Vagina (tissue), 2 donors: ENCODE measurements around the gene ADCY5.
A peak's percentile ranks its signal among the peaks of the same experiment; 100 is the strongest.

Experiments
- POLR2A ChIP-seq, 2 donors: fragments of 450-650 bp; IDR thresholded peaks; one replicate each; pipeline ENCODE4 v1.6.1; 2017; ENCODE audit warnings: antibody characterized with exemption in 2 of 2, mild to moderate bottlenecking in 2 of 2, moderate library complexity in 2 of 2
- POLR2AphosphoS5 ChIP-seq, 2 donors: sonication (generic); formaldehyde crosslinking; IDR thresholded peaks; one replicate each; pipeline ENCODE4 v1.9.0; 2017; ENCODE audit warnings: antibody characterized with exemption in 2 of 2, mild to moderate bottlenecking in 2 of 2, low read depth in 1 of 2; ENCODE audit not compliant: insufficient read depth in 1 of 2
- TF ChIP-seq, protein P1 (sequence below), 3 experiments: fragments of 450-650 bp in 2 of 3; fragments of 200-600 bp in 1 of 3; sonication (generic) in 1 of 3; IDR thresholded peaks; one replicate each; pipeline ENCODE4 v1.5.1; 2017 to 2019; ENCODE audit warnings: antibody characterized with exemption in 3 of 3, mild to moderate bottlenecking in 2 of 3, moderate library complexity in 2 of 3

DNA sequence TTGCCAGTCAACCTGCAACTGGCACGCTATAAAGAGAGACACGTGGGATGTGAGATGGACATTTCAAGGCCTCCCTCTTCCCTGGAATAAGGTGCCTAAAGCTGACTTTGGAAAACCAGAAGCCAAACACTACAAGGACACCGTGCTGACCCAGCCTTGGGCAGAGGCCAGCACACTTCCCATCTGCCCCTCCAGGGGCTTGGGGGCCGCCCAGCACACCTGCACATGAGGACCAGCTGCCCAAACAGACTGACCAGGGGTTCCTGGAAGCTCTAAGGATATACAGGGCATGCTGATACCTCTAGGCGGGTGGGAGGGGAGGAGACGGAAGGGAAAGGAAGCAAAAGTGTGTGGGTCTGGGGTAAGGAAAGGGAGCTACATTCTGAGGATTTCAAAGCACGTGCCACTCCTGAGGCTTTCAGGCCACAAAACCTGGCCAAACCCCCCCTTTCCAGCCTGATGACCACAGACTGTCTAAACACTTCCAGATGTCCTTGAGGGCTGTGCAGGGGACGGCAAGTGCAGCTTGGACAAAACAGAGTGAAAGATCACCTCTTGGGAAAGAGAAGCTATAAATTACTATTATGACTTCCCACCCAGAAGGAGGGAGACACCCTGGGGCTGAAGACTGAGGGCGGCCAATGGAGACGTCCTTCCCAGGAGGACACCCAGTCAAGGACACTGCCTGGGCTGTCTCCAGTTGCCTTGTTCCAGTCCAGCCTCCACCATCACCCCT, 57.9 kb downstream of the ADCY5 start:
- no peak for TF ChIP-seq POLR2A (IDR thresholded peaks at IDR 0.05)
- TF ChIP-seq, protein P1, sequence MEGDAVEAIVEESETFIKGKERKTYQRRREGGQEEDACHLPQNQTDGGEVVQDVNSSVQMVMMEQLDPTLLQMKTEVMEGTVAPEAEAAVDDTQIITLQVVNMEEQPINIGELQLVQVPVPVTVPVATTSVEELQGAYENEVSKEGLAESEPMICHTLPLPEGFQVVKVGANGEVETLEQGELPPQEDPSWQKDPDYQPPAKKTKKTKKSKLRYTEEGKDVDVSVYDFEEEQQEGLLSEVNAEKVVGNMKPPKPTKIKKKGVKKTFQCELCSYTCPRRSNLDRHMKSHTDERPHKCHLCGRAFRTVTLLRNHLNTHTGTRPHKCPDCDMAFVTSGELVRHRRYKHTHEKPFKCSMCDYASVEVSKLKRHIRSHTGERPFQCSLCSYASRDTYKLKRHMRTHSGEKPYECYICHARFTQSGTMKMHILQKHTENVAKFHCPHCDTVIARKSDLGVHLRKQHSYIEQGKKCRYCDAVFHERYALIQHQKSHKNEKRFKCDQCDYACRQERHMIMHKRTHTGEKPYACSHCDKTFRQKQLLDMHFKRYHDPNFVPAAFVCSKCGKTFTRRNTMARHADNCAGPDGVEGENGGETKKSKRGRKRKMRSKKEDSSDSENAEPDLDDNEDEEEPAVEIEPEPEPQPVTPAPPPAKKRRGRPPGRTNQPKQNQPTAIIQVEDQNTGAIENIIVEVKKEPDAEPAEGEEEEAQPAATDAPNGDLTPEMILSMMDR (IDR thresholded peaks at IDR 0.05), result no peak
- TF ChIP-seq POLR2AphosphoS5 (IDR thresholded peaks at IDR 0.05; ENCODE audit: insufficient read depth in 1 of 2, low read depth in 1 of 2), result peak in 1 of 2 donors; percentile 12
